Measurements from ENCODE around the gene GET4.
"Not testable (repeated sequence)": the region's sequence is repeated elsewhere in the genome, so short reads cannot be mapped to it uniquely, and the experiment has no call there.

The GET4 gene

GRCh38 chr7:871900-872537, 4.3 kb upstream of the GET4 start:
- H3K4me3 ChIP-seq (ENCODE audit: low read length), result no peak overlapping the region
- TF ChIP-seq ZNF274 (IDR thresholded peaks at IDR 0.05; ENCODE audit: low read depth, low read length), result no peak

- H3K4me3 ChIP-seq (ENCODE audit: low read length), result not testable (repeated sequence)
Measured at GRCh38 chr7:872685-873084, 3.7 kb upstream of the GET4 start.

- no peak for TF ChIP-seq ZNF274 (IDR thresholded peaks at IDR 0.05; ENCODE audit: low read depth, low read length)
- H3K4me3 ChIP-seq (ENCODE audit: low read length), result no peak overlapping the region
Measured at GRCh38 chr7:873367-874002, 2.9 kb upstream of the GET4 start.

- no peak for TF ChIP-seq ZNF274 (IDR thresholded peaks at IDR 0.05; ENCODE audit: low read depth, low read length)
Measured at GRCh38 chr7:874031-874749, 2.2 kb upstream of the GET4 start.

GRCh38 chr7:875051-875450, 1.3 kb upstream of the GET4 start:
- TF ChIP-seq ZNF274 (IDR thresholded peaks at IDR 0.05; ENCODE audit: low read depth, low read length), result no peak
- H3K4me3 ChIP-seq (ENCODE audit: low read length), result no peak overlapping the region

More at GRCh38 chr7:874031-874749, 2.2 kb upstream of the GET4 start:
- no peak overlapping the region for H3K4me3 ChIP-seq (ENCODE audit: low read length)

- H3K4me3 ChIP-seq (ENCODE audit: low read length), result peak overlapping the region; percentile 48; the same call in 1 of the 2 replicates
- TF ChIP-seq ZNF274 (IDR thresholded peaks at IDR 0.05; ENCODE audit: low read depth, low read length), result no peak
Measured at GRCh38 chr7:875476-876076, 778 bp upstream of the GET4 start.

GRCh38 chr7:876972-877311, 588 bp downstream of the GET4 start:
- peak overlapping the region; percentile 74 for H3K4me3 ChIP-seq (ENCODE audit: low read length)

GRCh38 chr7:877312-878232, 1.2 kb downstream of the GET4 start:
- no peak for TF ChIP-seq ZNF274 (IDR thresholded peaks at IDR 0.05; ENCODE audit: low read depth, low read length)
- peak overlapping the region; percentile 82 for H3K4me3 ChIP-seq (ENCODE audit: low read length)

More at GRCh38 chr7:876972-877311, 588 bp downstream of the GET4 start:
- TF ChIP-seq ZNF274 (IDR thresholded peaks at IDR 0.05; ENCODE audit: low read depth, low read length), result no peak

- TF ChIP-seq ZNF274 (IDR thresholded peaks at IDR 0.05; ENCODE audit: low read depth, low read length), result no peak
- no peak overlapping the region for H3K4me3 ChIP-seq (ENCODE audit: low read length)
Measured at GRCh38 chr7:879093-879492, 2.7 kb downstream of the GET4 start.

GRCh38 chr7:879706-880105, 3.4 kb downstream of the GET4 start:
- H3K4me3 ChIP-seq (ENCODE audit: low read length), result no peak overlapping the region
- TF ChIP-seq ZNF274 (IDR thresholded peaks at IDR 0.05; ENCODE audit: low read depth, low read length), result no peak

GRCh38 chr7:880450-880849, 4.1 kb downstream of the GET4 start:
- no peak overlapping the region for H3K4me3 ChIP-seq (ENCODE audit: low read length)
- no peak for TF ChIP-seq ZNF274 (IDR thresholded peaks at IDR 0.05; ENCODE audit: low read depth, low read length)

GRCh38 chr7:881441-882234, 5.3 kb downstream of the GET4 start:
- H3K4me3 ChIP-seq (ENCODE audit: low read length), result no peak overlapping the region

More at GRCh38 chr7:881441-882234, 5.3 kb downstream of the GET4 start:
- no peak for TF ChIP-seq ZNF274 (IDR thresholded peaks at IDR 0.05; ENCODE audit: low read depth, low read length)
